ENCODE results near the gene CELF2.

CELF2 gene

DNA sequence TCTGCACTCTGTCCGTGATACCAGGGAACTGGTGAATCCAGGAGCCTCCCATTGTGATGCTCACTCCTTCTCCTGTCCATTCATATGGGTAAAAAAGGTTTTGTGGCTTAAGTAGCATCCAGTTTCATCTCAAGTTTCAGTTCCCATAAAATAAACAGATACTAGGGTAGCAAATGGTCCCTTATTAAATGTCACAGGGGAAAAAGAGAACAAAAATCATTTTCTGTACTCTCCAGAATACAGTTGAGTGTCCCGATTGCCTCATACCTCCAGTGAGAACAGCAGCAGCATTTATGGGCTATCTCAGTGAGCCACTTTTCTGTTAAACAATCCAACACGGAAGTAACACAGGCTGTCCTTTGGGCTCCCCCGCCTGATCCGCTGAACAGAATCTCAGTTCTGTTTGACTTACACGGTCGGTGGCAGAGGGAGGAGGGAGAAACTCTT is 179.6 kb downstream of the CELF2 start:
- DNase-seq (ENCODE audit: low read depth): no peak

DNA sequence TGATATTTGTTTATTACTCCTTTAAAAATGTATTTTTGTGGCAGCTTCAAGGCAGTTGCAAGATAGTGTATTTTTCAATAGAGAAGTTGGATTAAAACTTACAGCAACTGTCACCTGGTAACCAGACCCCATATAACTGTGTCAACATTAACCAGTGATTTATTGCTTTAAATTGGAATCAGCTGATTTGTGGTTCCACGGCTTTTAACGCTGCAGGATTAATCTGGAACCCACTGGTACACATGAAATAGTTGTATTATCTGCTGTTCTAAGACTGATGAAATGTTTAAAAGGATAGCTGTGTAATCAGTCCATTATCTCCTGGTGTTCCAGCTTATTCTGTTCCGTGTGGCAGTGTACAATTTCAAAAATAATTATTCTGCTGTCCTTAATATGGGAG is 180.2 kb downstream of the CELF2 start:
- DNase-seq (ENCODE audit: low read depth): no peak

- DNase-seq (ENCODE audit: low read depth): no peak
Observed at GRCh38 chr10:11201911-11202310, 184.2 kb downstream of the CELF2 start.

DNA sequence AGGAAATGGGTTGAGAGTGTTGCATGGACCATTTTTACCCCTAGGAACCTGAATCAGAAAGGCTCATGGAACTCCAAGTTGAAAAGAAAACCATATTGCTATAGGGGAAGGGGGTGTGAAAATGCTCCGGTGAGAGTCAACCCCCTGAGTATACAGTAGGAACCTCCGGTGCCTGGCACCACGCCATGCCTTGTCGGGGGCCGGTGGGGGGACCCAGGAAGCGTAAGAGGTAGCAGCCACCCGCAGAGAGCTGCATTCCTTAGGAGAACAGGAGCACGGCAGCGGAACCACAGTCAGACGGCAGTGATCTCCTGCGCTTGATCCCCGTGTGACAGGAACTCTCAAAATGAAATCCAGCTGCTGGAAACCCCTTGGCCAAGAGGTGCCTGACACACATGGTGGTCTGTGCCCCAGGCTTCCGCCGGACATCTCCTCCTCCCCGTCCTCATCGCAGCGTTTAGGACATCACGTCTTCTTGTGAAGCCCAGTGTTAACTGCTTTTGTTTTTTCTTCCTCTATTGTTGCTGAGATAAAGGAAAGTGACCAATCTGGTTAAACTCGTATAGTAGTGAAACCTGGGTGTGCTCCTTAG is 186.8 kb downstream of the CELF2 start:
- no peak for DNase-seq (ENCODE audit: low read depth)

GRCh38 chr10:11205030-11205772 is 187.5 kb downstream of the CELF2 start:
- DNase-seq (ENCODE audit: low read depth): no peak

DNA sequence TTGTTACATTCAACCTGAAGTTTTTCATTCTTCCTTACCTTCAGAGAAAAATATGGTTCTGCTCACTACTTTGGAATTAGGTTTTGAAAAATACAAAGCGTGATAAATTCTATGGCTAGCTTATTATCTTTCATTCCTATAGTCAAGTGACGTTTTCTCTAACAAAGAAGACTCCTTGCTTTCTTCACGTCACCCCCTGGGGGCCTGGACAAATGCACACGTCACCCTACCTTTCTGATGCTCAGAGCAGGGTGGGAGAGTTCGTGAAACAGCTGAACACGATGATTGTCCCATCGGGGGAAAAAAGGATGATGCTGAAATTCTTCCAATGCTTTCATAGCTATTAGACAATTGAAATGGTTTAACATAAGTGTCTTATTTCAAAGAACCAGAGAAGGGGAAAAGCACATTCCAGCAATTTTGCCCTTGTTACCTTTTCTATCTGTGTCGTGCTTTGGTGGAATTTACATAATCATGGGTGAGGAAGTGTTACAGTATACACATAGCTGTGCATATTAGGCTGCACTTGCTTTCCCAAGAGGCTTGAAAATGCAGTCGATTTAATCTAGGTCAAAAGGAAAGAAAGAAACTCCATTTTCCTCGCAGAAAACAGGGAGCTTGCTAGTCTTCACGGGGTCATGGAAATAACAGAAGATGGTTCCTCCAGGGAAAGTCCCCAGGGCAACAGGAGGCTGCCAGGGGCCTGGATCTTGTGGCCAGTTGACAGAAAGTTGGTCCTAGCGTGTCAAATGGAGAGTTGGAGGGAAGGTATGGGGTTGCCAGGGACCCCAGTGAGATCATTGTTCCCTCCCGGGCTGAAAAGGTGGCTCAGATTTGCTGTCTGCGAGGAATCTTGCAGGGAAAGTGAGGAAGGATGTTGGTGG is 189.2 kb downstream of the CELF2 start:
- no peak for DNase-seq (ENCODE audit: low read depth)

- DNase-seq (ENCODE audit: low read depth): no peak
Observed at GRCh38 chr10:11207560-11207844, 189.8 kb downstream of the CELF2 start.

DNA sequence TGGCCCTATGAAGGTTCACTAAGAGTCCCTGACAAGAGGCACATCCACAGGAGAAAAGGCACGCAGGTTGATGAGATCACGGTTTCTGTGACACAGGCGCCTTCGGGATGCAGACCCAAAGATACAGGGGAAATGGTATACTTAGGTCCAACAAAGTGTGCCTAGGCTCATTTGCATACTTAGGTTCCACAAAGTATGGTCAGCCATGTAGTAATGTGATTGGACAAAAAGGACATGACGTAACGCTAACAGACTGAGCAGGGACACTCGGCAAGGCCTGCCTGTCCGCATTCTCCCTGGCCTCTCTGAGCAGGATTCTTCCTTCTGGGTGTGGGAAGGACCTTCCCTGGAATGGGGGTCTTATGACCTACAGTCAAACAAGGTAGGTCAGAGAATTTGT is 190.6 kb downstream of the CELF2 start:
- DNase-seq (ENCODE audit: low read depth): no peak

GRCh38 chr10:11208908-11209829 is 191.5 kb downstream of the CELF2 start:
- DNase-seq (ENCODE audit: low read depth): no peak

DNA sequence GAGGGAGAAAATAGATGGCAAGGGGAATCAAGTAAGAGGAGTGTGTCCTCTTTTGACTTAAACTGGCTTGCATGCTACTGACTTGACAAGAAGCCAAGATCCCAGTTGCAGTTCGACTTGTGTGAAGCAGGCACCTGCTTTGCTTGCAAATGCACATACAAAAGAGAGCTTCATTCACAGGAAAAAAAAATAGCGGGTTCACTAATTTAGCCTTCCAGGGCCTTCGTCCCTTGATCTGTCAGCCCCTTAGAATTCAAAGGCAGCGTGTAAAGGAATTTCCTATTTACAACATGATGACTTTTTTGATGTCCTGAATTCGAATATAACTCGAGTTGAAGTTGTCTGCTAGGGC is 192.1 kb downstream of the CELF2 start:
- DNase-seq (ENCODE audit: low read depth): no peak

GRCh38 chr10:11210211-11210922 is 192.7 kb downstream of the CELF2 start:
- DNase-seq (ENCODE audit: low read depth): no peak

DNA sequence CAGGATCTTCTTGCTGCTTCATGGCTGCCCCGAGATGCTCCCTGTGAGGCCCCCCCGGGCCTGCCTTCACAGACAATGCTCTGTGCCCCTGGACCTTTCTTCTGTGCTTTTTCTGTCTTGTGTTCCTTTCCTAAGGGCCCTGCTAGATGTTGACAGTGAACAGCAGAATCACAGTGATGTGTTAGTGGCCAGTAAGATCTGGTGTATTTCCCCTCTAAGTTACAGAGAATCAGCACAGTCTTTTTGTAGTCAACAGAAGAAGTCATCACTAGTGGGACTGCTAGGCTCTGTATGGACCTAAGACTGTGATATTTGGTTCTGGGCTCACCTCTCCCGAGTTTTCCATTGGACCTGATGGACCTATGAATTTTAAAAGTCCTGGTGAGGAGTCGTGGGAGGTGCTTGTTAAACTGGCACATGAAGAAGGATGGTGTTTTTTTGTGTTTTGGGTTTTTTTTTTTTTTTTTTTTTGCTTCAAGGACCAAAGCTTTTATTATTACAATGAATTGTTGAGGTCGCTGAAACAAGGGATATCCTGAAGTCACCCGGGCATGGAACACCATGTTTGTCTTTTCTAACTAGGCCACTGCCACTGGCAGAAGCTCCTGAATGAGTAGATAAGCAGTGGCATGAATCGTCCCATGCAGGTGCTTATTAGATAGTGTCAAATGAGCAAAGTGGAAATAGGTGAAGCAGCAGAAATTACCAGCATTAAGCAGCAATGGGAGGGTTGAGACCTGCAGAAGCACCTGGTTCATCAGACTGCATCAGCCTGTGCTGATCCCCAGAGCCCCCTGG is 194.8 kb downstream of the CELF2 start:
- DNase-seq (ENCODE audit: low read depth): no peak

DNA sequence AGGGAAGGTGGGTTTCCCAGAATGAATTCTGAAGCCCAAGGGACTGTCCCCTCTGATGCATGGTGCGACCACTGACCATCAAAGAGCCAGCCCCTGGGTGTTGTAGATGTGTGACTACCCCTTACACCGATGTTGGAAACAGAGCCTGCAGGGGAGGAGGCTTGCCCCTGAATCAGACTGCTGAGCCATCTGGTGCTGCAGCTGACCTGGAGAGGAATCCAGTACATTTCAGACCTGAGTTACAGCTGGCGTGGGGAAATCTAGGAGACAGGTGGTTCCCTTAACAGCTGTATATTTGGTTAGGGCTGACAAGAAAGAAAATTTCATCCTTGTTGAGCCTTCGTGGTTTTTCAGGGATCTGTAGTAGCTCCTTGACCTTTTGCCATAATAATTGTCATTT is 195.5 kb downstream of the CELF2 start:
- no peak for DNase-seq (ENCODE audit: low read depth)

DNA sequence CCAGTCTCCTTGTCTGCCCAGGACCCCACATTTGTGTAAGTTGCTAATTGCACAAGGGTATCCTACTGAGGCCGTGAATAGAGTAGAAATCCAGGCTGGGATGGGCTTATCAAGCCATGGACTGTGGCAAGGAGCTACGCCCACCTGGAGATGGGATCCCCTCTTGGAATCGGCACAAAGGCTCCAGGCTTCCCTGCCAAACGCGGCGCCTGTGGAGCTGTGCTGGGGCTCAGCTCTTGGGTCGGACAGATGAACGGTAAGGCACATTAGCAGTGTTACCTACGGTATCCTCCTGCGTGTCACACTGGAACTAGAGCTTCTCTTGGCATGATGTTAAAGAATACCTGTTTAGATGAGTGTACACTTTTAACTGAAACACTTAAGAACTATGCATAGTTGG is 196.7 kb downstream of the CELF2 start:
- DNase-seq (ENCODE audit: low read depth): no peak

GRCh38 chr10:11215471-11215870 is 197.8 kb downstream of the CELF2 start:
- DNase-seq (ENCODE audit: low read depth): no peak

DNA sequence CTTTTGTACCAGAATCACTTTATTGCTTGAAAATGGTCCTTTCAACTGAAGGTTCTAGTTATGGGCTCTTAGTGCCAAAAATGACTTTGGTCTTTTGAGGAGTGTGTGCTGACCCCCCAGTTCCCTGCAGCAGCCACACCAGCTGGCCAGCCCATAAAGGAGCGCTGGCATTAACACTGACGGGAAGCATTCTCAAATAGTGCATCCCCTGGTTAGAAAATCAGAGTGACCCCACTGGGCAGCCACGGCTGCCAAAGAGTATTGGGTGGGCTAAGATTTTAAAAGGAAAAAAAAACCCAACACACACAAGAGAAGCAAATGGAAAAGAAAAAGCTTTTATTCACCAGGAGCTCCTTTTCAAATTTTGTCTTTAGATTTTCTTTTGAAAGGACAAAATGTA is 199.8 kb downstream of the CELF2 start:
- DNase-seq (ENCODE audit: low read depth): no peak

GRCh38 chr10:11218395-11218794 is 200.7 kb downstream of the CELF2 start:
- DNase-seq (ENCODE audit: low read depth): no peak

DNA sequence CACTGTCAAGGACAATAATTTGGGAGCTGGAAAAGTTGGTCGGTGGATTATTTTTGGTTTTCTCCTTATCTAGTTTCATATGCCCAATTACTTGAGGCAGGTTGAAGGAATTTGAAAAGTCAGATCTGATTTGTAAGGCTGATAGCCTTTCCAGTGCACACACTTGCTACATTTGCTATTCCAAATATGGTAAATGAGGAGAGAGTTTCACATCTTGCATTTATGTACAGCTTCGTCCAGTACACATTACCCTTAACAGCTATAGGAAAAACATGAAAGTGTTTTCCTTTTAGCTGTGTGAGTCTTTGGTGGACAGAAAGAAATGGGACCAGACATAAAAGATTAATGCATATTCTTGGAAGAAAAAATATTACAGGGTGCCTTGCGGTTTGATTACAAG is 201.8 kb downstream of the CELF2 start:
- DNase-seq (ENCODE audit: low read depth): no peak

DNA sequence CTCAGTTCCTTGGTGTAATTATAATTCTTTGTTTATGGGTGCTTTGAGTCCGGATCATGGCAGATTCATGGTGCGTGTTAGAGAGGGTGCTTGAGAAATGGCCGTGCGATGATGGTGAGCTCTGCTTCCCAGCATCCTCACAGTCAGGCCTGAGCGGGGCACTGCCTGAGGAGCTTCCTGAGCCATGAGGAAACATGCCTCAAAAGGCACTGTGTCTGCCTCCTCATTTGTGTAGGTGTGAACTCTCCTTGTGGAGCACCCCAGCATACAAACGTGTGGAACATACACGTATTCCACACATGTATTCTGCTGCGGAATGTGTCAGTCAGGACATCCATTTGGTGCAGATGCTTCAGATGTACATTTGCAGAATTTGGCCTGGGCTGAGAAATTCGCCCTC is 205.4 kb downstream of the CELF2 start:
- DNase-seq (ENCODE audit: low read depth): no peak

GRCh38 chr10:11223507-11224140 is 206.0 kb downstream of the CELF2 start:
- DNase-seq (ENCODE audit: low read depth): no peak

Measured in activated T-helper 9 cell treated with anti-CD3 and anti-CD28 coated beads, Interleukin-2, amount 50 U/mL, for 16 hours (primary cell).